HepG2 (cell line): ENCODE measurements around the gene IMPDH1. TPM values are rescaled to one million over a fixed set of nuclear protein-coding genes. Genes with fewer than 3 reads are reported as not detected.
A peak's percentile ranks its signal among the peaks of the same experiment; 100 is the strongest.

Experiments
- ARNTL ChIP-seq: sonication (generic); formaldehyde crosslinking; IDR thresholded peaks from 2 replicates; pipeline ENCODE4 v1.4.0; 2020; ENCODE audit warnings: mild to moderate bottlenecking, missing genetic modification reagents
- ATF7-NPFF ChIP-seq: sonication (generic); formaldehyde crosslinking; IDR thresholded peaks from 2 replicates; pipeline ENCODE4 v1.8.1; 2023; ENCODE audit warnings: mild to moderate bottlenecking, low read depth, missing genetic modification reagents, moderate library complexity
- ELF3 ChIP-seq: IDR thresholded peaks from 2 replicates; pipeline ENCODE4 v1.6.1; 2016; ENCODE audit warnings: missing genetic modification reagents, missing compliant biosample characterization
- FOSL2 ChIP-seq: sonication (generic); formaldehyde crosslinking; IDR thresholded peaks from 2 replicates; pipeline ENCODE4 v1.4.0; 2020; ENCODE audit warnings: missing genetic modification reagents
- FOXO4 ChIP-seq: sonication (generic); formaldehyde crosslinking; conservative IDR thresholded peaks from 2 replicates; pipeline ENCODE4 v1.8.1; 2023; ENCODE audit warnings: missing genetic modification reagents
- HOXA5 ChIP-seq: sonication (generic); formaldehyde crosslinking; IDR thresholded peaks from 2 replicates; pipeline ENCODE4 v1.4.0; 2020; ENCODE audit warnings: missing genetic modification reagents
- KAT7 ChIP-seq: IDR thresholded peaks from 2 replicates; pipeline ENCODE4 v1.6.1; 2018; ENCODE audit warnings: borderline replicate concordance, missing compliant biosample characterization
- KDM4B ChIP-seq: sonication (generic); formaldehyde crosslinking; IDR thresholded peaks from 2 replicates; pipeline ENCODE4 v1.4.0; 2020; ENCODE audit warnings: missing genetic modification reagents
- KMT2B ChIP-seq: IDR thresholded peaks from 2 replicates; pipeline ENCODE4 v1.6.1; 2016; ENCODE audit warnings: missing genetic modification reagents, missing compliant biosample characterization
- MEIS2 ChIP-seq: sonication (generic); formaldehyde crosslinking; IDR thresholded peaks from 2 replicates; pipeline ENCODE4 v1.9.0; 2021; ENCODE audit warnings: mild to moderate bottlenecking, missing genetic modification reagents
- MIER3 ChIP-seq: IDR thresholded peaks from 2 replicates; pipeline ENCODE4 v1.6.1; 2016; ENCODE audit warnings: missing compliant biosample characterization, borderline replicate concordance
- NKX3-1 ChIP-seq: sonication (generic); formaldehyde crosslinking; IDR thresholded peaks from 2 replicates; pipeline ENCODE4 v1.5.0; 2020; ENCODE audit warnings: missing genetic modification reagents
- PLSCR1 ChIP-seq: sonication (generic); formaldehyde crosslinking; IDR thresholded peaks from 2 replicates; pipeline ENCODE4 v1.5.0; 2020; ENCODE audit warnings: missing genetic modification reagents, mild to moderate bottlenecking, borderline replicate concordance
- SETDB1 ChIP-seq: sonication (generic); formaldehyde crosslinking; IDR thresholded peaks from 2 replicates; pipeline ENCODE4 v1.5.1; 2020; ENCODE audit warnings: missing genetic modification reagents, mild to moderate bottlenecking, borderline replicate concordance
- SIN3B ChIP-seq: fragments of 150-350 bp; IDR thresholded peaks from 2 replicates; pipeline ENCODE4 v1.6.1; 2014; ENCODE audit warnings: low read length
- XRCC5 ChIP-seq: fragments of 200-400 bp; formaldehyde crosslinking; optimal IDR thresholded peaks from 2 replicates; pipeline ENCODE3; 2017; ENCODE audit warnings: mild to moderate bottlenecking, low read length
- YEATS2 ChIP-seq: sonication (generic); formaldehyde crosslinking; IDR thresholded peaks from 2 replicates; pipeline ENCODE4 v1.4.0; 2020; ENCODE audit warnings: missing genetic modification reagents, borderline replicate concordance
- ZNF362 ChIP-seq: sonication (generic); formaldehyde crosslinking; IDR thresholded peaks from 2 replicates; pipeline ENCODE4 v1.4.0; 2020; ENCODE audit warnings: missing genetic modification reagents, mild to moderate bottlenecking, borderline replicate concordance
- ZNF496 ChIP-seq: sonication (generic); formaldehyde crosslinking; IDR thresholded peaks from 2 replicates; pipeline ENCODE4 v1.8.1; 2023; ENCODE audit warnings: mild to moderate bottlenecking, moderate library complexity, missing genetic modification reagents; ENCODE audit not compliant: insufficient replicate concordance
- ZNF609 ChIP-seq: sonication (generic); formaldehyde crosslinking; IDR thresholded peaks from 2 replicates; pipeline ENCODE4 v1.4.0; 2020; ENCODE audit warnings: mild to moderate bottlenecking, missing genetic modification reagents, borderline replicate concordance
- ZSCAN20 ChIP-seq: sonication (generic); formaldehyde crosslinking; IDR thresholded peaks from 2 replicates; pipeline ENCODE4 v1.4.0; 2020; ENCODE audit warnings: missing genetic modification reagents, mild to moderate bottlenecking, borderline replicate concordance
- polyA plus RNA-seq, 8 experiments: library from polyadenylated mRNA; depleted of rRNA in 3 of 8; stranded (reverse) in 7 of 8; unstranded in 1 of 8; fragments of >200 nt; fragmentation: Illumina TruSeq in 4 of 8; extraction: Trizol in 4 of 8; gene quantifications; 2 replicates each; pipeline versions ENCODE4 v1.2.1 to v1.2.3, GENCODE V29; 2011 to 2016; ENCODE audit warnings: low read depth in 4 of 8, missing spikeins in 1 of 8, mixed read lengths in 1 of 8; ENCODE audit not compliant: insufficient read depth in 1 of 8
- total RNA-seq, 5 experiments: library from RNA; depleted of rRNA; stranded (reverse); fragments of >200 nt; fragmentation: Illumina TruSeq; extraction: Trizol; gene quantifications; 2 replicates each; pipeline ENCODE4 v1.2.3, GENCODE V29; 2016; ENCODE audit warnings: low read depth in 1 of 5

Gene IMPDH1
- total and polyA plus RNA-seq, 2 of the 13 experiments (the other 11 are each of a cell fraction or from before 2014, with no cell fraction given): 22.8 to 34.0 TPM

GRCh38 chr7:128343554-128344430, 66.0 kb downstream of the IMPDH1 start, which contains the start of gene RBM28 (continued):
- TF ChIP-seq ARNTL (peak; percentile 81; the same call in 1 of the 2 replicates), ZSCAN20 (peak; percentile 64; the same call in 1 of the 2 replicates), PLSCR1 (peak; percentile 72; the same call in 1 of the 2 replicates), ZNF609 (peak; percentile 75), SETDB1 (CRISPR knock-in tag) (peak; percentile 98), MEIS2 (peak; percentile 75; the same call in 1 of the 2 replicates), MIER3 (CRISPR knock-in tag) (peak; percentile 92; the same call in 1 of the 2 replicates), ATF7-NPFF (CRISPR knock-in tag) (peak; percentile 100), FOXO4 (CRISPR knock-in tag) (peak; percentile 85; the same call in 1 of the 2 replicates), KDM4B (peak; percentile 84), ZNF362 (CRISPR knock-in tag) (peak; percentile 78), ZNF496 (CRISPR knock-in tag) (peak; percentile 76), KAT7 (CRISPR knock-in tag) (peak; percentile 97; the same call in 1 of the 2 replicates), SIN3B (peak; percentile 86), XRCC5 (peak; percentile 90), NKX3-1 (peak; percentile 95), FOSL2 (peak; percentile 80), YEATS2 (CRISPR knock-in tag) (peak; percentile 97), ELF3 (peak; percentile 95), KMT2B (CRISPR knock-in tag) (peak; percentile 99), HOXA5 (CRISPR knock-in tag) (peak; percentile 99)
